Hepatocyte (in vitro differentiated cells): ENCODE data around the gene TNFRSF17.

ENCODE experiments used
- EZH2 ChIP-seq: fragments of 200-600 bp; sonication (generic); IDR thresholded peaks from 2 replicates; pipeline ENCODE4 v1.6.1; 2016; ENCODE audit warnings: antibody characterized with exemption, mild to moderate bottlenecking, borderline replicate concordance
- EZH2phosphoT487 ChIP-seq: fragments of 200-600 bp; sonication (generic); IDR thresholded peaks from one replicate; pipeline ENCODE4 v1.6.1; 2018; ENCODE audit warnings: antibody characterized with exemption, mild to moderate bottlenecking, low read depth, moderate library complexity; ENCODE audit not compliant: unreplicated experiment, severe bottlenecking
- TF ChIP-seq, protein P1 (sequence below): fragments of 200-600 bp; sonication (generic); IDR thresholded peaks from 2 replicates; pipeline ENCODE4 v1.5.1; 2016; ENCODE audit warnings: antibody characterized with exemption, mild to moderate bottlenecking; ENCODE audit not compliant: poor library complexity

DNA sequence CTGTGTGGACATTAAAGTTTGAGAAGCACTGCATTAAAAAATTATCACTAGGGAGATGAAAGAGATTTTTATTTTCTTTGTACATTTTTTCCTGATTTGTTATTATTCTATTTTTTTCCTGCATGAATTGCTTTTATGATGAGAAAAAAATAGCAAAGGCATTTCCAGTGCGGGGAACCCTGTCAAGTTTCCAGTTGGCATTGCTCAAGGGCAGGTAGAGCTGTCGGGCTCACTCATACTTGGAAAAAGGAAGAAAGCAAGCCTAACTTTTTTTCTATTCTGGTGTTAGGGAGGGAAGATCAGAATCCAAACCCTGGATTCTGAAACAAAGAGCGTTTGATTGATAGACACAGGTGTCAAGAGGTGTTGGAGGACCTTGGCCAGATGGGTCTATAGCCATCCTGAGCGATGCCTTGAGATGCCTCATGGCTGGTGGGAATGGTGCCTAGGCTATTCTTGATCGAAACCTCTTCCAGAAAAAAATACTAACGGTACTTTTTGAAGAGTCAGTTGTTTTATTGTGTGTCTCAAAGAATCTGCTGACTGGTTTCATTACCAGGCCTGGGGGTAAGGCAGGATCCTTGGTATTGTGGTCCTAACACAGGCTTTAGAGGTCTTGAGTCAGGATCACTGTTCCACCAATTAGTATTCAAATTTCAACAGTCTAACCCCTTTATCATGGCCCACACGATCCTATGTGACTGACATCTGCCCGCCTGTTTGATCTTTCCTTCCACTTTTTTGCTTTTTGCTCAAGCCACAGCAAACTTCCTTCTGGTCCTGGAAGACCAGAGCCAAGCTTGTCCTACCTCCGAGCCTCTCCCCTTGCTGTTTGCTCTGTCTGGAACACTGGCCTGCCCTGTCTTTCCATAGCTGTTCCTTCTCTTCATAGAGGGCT lies 31.7 kb downstream of the TNFRSF17 start:
- TF ChIP-seq, protein P1, sequence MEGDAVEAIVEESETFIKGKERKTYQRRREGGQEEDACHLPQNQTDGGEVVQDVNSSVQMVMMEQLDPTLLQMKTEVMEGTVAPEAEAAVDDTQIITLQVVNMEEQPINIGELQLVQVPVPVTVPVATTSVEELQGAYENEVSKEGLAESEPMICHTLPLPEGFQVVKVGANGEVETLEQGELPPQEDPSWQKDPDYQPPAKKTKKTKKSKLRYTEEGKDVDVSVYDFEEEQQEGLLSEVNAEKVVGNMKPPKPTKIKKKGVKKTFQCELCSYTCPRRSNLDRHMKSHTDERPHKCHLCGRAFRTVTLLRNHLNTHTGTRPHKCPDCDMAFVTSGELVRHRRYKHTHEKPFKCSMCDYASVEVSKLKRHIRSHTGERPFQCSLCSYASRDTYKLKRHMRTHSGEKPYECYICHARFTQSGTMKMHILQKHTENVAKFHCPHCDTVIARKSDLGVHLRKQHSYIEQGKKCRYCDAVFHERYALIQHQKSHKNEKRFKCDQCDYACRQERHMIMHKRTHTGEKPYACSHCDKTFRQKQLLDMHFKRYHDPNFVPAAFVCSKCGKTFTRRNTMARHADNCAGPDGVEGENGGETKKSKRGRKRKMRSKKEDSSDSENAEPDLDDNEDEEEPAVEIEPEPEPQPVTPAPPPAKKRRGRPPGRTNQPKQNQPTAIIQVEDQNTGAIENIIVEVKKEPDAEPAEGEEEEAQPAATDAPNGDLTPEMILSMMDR, result no peak
- no peak for TF ChIP-seq EZH2phosphoT487
- no peak for TF ChIP-seq EZH2
